Endodermal cell (in vitro differentiated cells): Measurements from ENCODE around the gene NOD2. TPM values are rescaled to one million over a fixed set of nuclear protein-coding genes. Genes with fewer than 3 reads are reported as not detected.

Source experiments
- DNase-seq: peaks from one replicate; pipeline ENCODE4 v3.0.0-alpha.2; 2017
- H3K27ac ChIP-seq: 2 replicates; pipeline ENCODE4 v1.5.1; 2013; ENCODE audit warnings: mild to moderate bottlenecking, low read depth, low read length, moderate library complexity
- H3K27me3 ChIP-seq: 2 replicates; pipeline ENCODE4 v1.6.1; 2013; ENCODE audit warnings: mild to moderate bottlenecking, low read length, moderate library complexity; ENCODE audit not compliant: insufficient read depth, control insufficient read depth, poor library complexity, severe bottlenecking
- H3K36me3 ChIP-seq: 2 replicates; pipeline ENCODE4 v1.7.0; 2013; ENCODE audit warnings: mild to moderate bottlenecking, low read length, moderate library complexity; ENCODE audit not compliant: control insufficient read depth, insufficient read depth
- H3K4me1 ChIP-seq: one replicate; pipeline ENCODE4 v1.7.0; 2013; ENCODE audit warnings: low read length; ENCODE audit not compliant: control insufficient read depth, insufficient read depth
- H3K4me3 ChIP-seq: 2 replicates; pipeline ENCODE4 v1.5.1; 2013; ENCODE audit warnings: mild to moderate bottlenecking, low read length, moderate library complexity
- H3K9ac ChIP-seq: 2 replicates; pipeline ENCODE4 v1.6.1; 2013; ENCODE audit warnings: mild to moderate bottlenecking, low read length, moderate library complexity; ENCODE audit not compliant: poor library complexity, severe bottlenecking; ENCODE audit errors: extremely low read depth
- H3K9me3 ChIP-seq: 2 replicates; pipeline ENCODE4 v1.6.1; 2013; ENCODE audit warnings: mild to moderate bottlenecking, low read length, moderate library complexity; ENCODE audit not compliant: control insufficient read depth
- H3K27ac Mint-ChIP-seq: 2 replicates; pipeline ENCODE4 v1.8.0; 2020; ENCODE audit warnings: mixed read lengths
- H3K27me3 Mint-ChIP-seq: 2 replicates; pipeline ENCODE4 v1.8.0; 2021; ENCODE audit warnings: mild to moderate bottlenecking, mixed read lengths; ENCODE audit not compliant: insufficient read depth
- H3K36me3 Mint-ChIP-seq: 2 replicates; pipeline ENCODE4 v1.8.0; 2020; ENCODE audit warnings: low read depth, mixed read lengths
- H3K4me1 Mint-ChIP-seq: 2 replicates; pipeline ENCODE4 v1.8.0; 2020; ENCODE audit warnings: mixed read lengths
- H3K4me3 Mint-ChIP-seq: 2 replicates; pipeline ENCODE4 v1.8.0; 2020; ENCODE audit warnings: mild to moderate bottlenecking, moderate library complexity, mixed read lengths
- H3K9me3 Mint-ChIP-seq: 2 replicates; pipeline ENCODE4 v1.8.0; 2020; ENCODE audit warnings: mild to moderate bottlenecking, mixed read lengths
- WGBS, 2 experiments: methylation state at CpG; one replicate each; pipeline versions ENCODE4 v1.1.5 to v1.1.7; 2013; ENCODE audit warnings: missing lambda C conversion rate in 2 of 2, mixed read lengths in 1 of 2; ENCODE audit not compliant: insufficient coverage in 1 of 2, insufficient read length in 1 of 2; 5-methylcytosine and 5-hydroxymethylcytosine counted together
- total RNA-seq, 2 donors: library from RNA; stranded (reverse); fragmentation: NEBNext Ultra II Directional in 1 of 2; extraction: Animal tissue kit (Norgen Biotek cat#: 25700) in 1 of 2; gene quantifications; 2 replicates in 1 of 2; 3 replicates in 1 of 2; pipeline ENCODE4 v1.2.1, GENCODE V29; 2021
- TF ChIP-seq, protein P1 (sequence below): fragments of 200-600 bp; sonication (generic); conservative IDR thresholded peaks from 2 replicates; pipeline ENCODE4 v1.5.0; 2021; ENCODE audit warnings: antibody characterized with exemption, mild to moderate bottlenecking

The NOD2 gene
- total RNA-seq, 2 donors from 2014 or later, result 0.33 to 0.42 TPM

DNA sequence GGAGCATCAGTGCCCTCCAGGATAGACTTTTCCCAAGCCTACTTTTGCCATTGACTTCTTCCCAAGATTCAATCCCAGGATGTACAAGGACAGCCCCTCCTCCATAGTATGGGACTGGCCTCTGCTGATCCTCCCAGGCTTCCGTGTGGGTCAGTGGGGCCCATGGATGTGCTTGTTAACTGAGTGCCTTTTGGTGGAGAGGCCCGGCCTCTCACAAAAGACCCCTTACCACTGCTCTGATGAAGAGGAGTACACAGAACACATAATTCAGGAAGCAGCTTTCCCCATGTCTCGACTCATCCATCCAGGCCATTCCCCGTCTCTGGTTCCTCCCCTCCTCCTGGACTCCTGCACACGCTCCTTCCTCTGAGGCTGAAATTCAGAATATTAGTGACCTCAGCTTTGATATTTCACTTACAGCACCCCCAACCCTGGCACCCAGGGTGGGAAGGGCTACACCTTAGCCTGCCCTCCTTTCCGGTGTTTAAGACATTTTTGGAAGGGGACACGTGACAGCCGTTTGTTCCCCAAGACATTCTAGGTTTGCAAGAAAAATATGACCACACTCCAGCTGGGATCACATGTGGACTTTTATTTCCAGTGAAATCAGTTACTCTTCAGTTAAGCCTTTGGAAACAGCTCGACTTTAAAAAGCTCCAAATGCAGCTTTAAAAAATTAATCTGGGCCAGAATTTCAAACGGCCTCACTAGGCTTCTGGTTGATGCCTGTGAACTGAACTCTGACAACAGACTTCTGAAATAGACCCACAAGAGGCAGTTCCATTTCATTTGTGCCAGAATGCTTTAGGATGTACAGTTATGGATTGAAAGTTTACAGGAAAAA, 38.8 kb downstream of the NOD2 start:
- no peaks in the 10 kb centered on the region for H3K9me3 Mint-ChIP-seq
- H3K4me1 Mint-ChIP-seq, result no peaks in the 10 kb centered on the region
- 89 to 93% methylated on average over 8 to 10 of the region's 10 CpGs for WGBS, 2 experiments
- peaks cover 18% of the 10 kb centered on the region for H3K27me3 Mint-ChIP-seq
- H3K4me1 ChIP-seq, result no peaks in the 10 kb centered on the region
- H3K4me3 Mint-ChIP-seq, result no peak overlapping the region
- peak; percentile 18 for DNase-seq
- H3K9me3 ChIP-seq, result no peaks in the 10 kb centered on the region
- H3K27ac Mint-ChIP-seq, result no peak overlapping the region
- H3K36me3 Mint-ChIP-seq, result no peaks in the 10 kb centered on the region
- H3K9ac ChIP-seq, result no peak overlapping the region
- H3K4me3 ChIP-seq, result no peak overlapping the region
- no peaks in the 10 kb centered on the region for H3K36me3 ChIP-seq
- TF ChIP-seq, protein P1, sequence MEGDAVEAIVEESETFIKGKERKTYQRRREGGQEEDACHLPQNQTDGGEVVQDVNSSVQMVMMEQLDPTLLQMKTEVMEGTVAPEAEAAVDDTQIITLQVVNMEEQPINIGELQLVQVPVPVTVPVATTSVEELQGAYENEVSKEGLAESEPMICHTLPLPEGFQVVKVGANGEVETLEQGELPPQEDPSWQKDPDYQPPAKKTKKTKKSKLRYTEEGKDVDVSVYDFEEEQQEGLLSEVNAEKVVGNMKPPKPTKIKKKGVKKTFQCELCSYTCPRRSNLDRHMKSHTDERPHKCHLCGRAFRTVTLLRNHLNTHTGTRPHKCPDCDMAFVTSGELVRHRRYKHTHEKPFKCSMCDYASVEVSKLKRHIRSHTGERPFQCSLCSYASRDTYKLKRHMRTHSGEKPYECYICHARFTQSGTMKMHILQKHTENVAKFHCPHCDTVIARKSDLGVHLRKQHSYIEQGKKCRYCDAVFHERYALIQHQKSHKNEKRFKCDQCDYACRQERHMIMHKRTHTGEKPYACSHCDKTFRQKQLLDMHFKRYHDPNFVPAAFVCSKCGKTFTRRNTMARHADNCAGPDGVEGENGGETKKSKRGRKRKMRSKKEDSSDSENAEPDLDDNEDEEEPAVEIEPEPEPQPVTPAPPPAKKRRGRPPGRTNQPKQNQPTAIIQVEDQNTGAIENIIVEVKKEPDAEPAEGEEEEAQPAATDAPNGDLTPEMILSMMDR, result no peak
- peaks cover 12% of the 10 kb centered on the region for H3K27me3 ChIP-seq
- no peak overlapping the region for H3K27ac ChIP-seq

- peak; percentile 34 for DNase-seq
- no peak overlapping the region for H3K4me3 Mint-ChIP-seq
- TF ChIP-seq, protein P1, result no peak
Measured at GRCh38 chr16:50733468-50733867, 40.1 kb downstream of the NOD2 start.

GRCh38 chr16:50735629-50736122, 42.3 kb downstream of the NOD2 start:
- no peaks in the 10 kb centered on the region for H3K4me1 ChIP-seq
- H3K27me3 ChIP-seq, result peaks cover 29% of the 10 kb centered on the region
- Mint-ChIP-seq H3K9me3 (no peaks in the 10 kb centered on the region), H3K27me3 (peaks cover 29% of the 10 kb centered on the region), H3K4me3 (no peak overlapping the region), H3K27ac (no peak overlapping the region), H3K36me3 (no peaks in the 10 kb centered on the region), H3K4me1 (no peaks in the 10 kb centered on the region)
- TF ChIP-seq, protein P1, result no peak
- no peaks in the 10 kb centered on the region for H3K9me3 ChIP-seq
- no peak overlapping the region for H3K27ac ChIP-seq
- no peak overlapping the region for H3K9ac ChIP-seq
- WGBS, 2 experiments, result 91 to 98% methylated on average over 6 to 7 of the region's 7 CpGs
- H3K4me3 ChIP-seq, result no peak overlapping the region
- H3K36me3 ChIP-seq, result no peaks in the 10 kb centered on the region
- DNase-seq, result peak; percentile 12

More at GRCh38 chr16:50733468-50733867, 40.1 kb downstream of the NOD2 start:
- H3K27ac Mint-ChIP-seq, result no peak overlapping the region
- Histone ChIP-seq H3K27me3 (peaks cover 24% of the 10 kb centered on the region), H3K27ac (no peak overlapping the region), H3K4me3 (no peak overlapping the region), H3K4me1 (no peaks in the 10 kb centered on the region), H3K9me3 (no peaks in the 10 kb centered on the region), H3K36me3 (no peaks in the 10 kb centered on the region), H3K9ac (no peak overlapping the region)
- no peaks in the 10 kb centered on the region for H3K9me3 Mint-ChIP-seq
- peaks cover 22% of the 10 kb centered on the region for H3K27me3 Mint-ChIP-seq
- H3K36me3 Mint-ChIP-seq, result no peaks in the 10 kb centered on the region
- 91 to 92% methylated on average over 3 to 7 of the region's 7 CpGs for WGBS, 2 experiments
- no peaks in the 10 kb centered on the region for H3K4me1 Mint-ChIP-seq
